Putamen (tissue), 1 donor: ENCODE data around the gene EPHB1.

ENCODE experiments used
- DNase-seq: peaks from one replicate; pipeline ENCODE4 v3.0.0-alpha.2; 2016; ENCODE audit warnings: low spot score

Gene EPHB1

DNA sequence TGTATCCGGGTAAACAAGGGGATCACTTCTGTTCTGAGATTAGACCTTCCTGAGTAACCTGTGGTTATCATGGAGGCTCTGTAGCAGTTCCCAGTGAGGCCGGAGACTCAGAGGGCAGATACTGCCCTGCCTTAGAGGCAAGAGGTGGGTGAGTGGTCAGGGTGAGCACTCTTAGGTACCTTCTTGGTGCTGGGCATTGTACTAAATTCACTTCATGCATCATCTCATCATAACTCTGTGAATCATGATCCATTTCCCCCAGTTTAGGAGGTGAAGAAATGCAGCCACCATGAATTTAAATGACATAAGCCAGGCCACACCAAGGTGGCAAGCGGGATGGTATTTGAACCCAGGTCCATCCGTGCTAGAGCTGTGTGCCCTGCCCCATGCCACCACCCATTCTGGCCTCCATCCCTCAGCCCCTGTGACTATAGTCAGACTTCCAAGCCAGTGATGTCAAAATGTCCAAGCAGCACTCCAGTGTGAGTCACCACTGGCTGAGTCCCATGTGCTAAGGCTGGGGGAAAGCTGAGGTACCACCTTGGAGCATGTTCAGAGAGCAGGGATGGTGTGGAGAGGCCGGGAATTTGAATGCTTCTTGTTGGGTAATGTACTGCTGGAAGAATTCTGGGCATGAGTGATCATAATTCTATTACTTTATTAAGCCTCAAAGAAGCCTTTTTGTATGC, 88.8 kb downstream of the EPHB1 start:
- DNase-seq: no peak

DNA sequence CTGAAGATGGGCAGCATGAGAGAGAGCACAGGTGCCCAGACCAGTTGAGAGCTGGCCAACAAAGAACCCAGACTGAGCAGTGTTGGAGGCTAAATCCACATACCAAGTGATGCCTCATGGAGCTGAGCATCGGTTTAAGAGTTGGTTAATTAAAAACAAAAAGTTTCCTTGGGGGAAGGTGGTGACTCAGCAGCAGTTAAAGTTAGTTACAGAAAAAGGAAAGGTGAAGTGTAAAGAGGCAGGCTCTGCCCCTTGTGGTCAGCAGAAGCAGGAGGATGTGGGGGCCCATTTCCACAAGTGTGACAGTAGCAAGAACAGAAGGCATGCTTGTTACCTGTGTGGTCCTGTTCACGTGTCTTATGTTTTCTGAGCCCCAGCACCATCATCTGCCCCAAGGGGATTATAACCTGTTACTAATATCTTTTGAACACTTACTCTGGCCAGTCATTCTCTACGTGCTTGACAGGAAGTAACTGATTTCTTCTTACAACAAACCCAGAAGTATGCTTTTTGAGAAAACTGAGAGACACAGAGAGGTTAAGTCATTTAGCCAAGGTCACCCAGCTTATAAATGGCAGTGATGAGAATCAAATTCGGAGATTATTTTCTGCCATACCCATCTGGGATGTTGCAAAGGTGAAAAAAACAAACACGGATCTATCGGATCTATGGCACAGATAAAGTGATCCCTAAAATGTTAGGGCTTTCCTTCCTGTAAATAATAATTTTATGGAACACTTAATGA, 91.0 kb downstream of the EPHB1 start:
- DNase-seq: no peak

DNA sequence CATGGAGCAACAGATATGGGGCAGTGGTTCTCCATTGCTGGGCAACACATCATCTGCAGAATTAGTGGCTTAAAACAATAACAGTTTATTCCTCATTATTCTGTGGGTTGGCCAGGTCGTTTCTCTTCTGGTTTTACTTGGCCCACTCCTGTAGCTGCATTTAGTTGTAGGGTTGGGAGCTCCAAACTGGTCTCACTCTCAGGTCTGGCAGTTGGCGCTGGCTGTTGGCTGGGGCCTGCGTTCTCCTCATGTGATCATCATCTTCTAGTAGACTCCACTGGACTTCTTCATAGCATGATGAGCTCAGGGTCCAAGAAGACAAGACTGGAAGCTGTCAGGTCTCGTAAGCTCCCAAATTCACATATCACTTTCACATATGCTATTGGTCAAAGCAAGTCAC, 91.9 kb downstream of the EPHB1 start:
- DNase-seq: no peak

DNA sequence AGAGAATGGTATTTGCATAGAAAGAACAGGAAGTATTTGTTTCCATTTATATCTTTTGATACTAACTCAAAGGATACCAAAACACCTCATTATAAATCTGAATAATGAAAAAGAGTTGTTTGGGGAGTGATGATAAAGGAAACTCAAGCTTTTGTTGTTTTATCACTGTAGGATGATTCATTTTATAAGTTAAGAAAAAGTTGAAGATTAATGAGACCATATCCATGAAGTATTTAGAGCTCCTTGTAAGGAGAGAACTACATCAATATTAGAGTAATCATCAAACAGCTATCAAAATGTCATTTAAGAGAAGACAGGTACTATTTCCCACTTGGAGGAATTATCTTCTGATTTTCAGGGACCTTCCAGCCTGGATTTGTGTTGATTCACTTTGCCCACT, 92.5 kb downstream of the EPHB1 start:
- no peak for DNase-seq

DNA sequence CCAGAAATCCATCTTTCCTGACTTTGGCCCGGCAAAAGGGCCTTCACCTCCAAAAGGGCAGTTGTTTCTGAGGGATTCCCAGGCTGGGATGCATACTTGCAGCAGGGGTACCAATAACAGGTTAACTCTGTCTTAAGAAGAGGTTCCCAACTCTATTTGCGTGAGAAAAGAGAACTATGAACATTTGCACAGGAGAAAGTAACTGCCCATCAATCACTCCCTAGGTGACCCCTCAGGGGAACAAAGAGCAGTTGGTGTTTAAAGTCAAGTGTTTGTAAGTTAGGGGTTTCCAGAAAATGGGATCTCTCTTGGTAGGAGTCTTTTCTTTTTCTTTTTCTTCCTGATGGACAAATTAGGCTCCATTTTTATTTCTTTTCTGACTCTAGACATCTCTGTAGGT, 97.3 kb downstream of the EPHB1 start:
- DNase-seq: no peak

DNA sequence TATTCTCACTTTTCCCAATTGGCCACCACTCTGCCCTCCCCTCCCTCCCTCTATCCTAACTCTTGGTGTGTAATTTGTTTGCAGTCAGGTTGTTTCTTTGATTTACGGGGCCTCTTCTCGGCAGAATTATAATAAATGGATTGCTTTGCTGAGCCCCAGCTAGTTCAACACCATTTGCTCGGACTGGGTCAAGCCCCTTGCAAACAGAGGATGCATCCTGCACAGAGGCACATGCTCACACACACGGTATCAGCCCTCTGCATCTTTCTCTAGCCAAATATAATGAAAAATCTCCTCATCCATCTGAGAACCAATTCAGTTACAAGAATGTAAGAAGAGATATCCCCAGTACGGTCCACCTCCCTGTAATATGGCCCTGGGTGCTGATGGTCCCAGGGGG, 97.7 kb downstream of the EPHB1 start:
- DNase-seq: no peak

DNA sequence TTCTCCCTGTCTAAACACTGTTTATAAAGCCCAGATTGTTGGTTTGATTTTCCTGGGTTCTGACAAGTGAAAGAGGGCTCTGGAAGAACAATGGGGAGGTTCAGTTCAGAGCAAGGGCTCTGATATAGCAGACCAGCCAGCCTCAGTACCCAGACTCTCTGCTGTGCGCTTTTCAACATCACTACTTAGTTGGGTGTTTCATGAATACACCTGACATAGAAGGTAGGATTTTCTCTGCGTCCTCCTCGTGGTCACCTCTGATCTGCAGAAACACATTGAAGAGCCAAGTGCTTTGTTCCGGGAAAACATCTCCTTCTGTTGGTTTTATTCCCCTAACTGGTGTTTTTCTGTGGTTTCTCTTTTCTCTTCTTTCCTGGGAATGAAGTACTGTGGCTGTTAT, 99.5 kb downstream of the EPHB1 start:
- DNase-seq: no peak

DNA sequence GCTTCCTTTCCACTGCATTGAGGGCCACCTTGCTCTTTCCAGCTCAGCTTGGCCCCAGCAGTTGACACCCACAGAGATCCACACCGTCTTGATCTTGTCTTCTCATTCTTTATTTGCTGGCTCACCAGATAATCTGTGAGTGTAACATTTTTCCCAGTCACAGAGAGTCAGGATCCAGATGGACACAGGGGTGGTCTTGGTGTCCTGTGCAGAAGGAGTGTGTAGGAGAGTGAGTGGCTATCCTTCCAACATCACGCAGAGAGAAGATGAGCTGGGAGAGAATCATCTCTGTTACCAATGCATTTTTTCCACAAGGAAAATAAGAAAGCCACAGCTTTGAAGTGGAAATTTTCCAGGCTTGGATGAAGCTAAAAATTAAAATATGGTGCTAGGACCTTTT, 100.1 kb downstream of the EPHB1 start:
- no peak for DNase-seq

DNA sequence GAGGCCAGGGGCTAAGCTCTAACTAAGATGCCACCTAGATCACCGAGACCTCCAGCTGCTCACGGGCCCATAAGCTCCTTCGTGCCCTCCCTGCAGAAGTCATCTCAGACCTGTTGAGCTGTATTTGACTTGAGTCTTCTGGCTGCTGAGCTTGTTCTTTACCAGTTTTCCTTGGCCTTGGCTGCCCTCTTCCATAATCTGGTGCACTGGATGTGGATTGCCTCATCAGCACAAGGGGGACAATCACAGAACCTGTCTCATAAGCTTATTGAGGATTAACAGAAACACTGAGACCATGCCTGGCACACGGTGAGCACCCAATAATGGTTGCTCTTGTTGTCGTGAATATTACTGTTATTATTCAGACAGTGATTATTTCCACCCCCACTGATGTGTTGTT, 101.1 kb downstream of the EPHB1 start:
- DNase-seq: no peak

DNA sequence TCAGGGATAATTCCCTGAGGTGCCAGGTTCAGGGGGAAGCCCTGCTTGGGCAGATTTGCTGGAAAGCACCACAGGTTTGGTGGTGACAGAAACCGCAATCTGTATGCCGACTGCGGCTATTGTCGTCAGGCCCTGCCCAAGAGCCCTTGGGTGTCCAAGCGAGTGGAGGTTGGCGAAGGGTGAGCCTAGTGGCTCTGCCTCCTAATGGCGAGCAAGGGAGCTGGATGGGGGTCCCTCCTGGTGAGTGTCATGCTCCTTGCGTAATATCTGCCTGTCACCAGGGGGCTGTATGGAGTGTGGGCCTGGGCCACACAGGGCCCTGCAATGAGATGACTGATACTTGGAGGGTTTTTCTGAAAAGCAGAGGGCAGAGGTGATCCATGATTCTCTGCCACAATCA, 101.6 kb downstream of the EPHB1 start:
- no peak for DNase-seq

DNA sequence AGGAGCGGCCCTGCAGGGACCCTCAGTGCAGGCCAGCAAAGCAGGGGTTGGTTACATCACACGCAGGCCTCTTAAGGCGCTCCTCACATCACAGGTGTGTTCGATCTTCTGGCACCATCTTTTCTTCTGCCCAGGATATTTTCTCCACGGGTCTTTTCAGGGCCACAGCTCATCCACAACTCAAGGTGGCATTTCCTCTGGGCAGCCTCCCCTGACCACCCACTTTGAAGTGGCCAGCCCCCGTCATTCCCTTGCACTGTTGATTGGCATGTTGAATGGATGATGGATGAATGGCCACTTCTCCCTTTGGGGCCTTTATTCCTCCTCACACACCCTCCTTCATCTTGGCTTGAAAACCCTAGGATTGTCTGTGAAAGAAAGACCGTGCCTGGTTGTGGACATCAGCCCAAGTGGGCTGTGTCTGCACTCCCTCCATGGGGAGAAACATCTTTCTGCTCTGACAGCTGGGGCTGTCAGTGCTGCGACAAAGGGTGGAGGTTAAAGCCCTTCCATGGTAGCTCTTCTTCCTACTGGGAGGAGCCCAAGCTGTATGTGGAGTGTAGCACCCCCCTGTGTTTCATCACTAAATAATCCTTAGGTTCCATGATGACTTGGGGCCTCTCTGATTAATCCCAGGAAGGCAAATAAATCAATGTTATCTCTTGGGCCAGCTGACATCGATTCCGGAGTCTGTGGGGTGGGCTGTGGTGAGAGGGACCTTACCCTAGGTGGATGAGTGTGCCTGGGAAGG, 102.5 kb downstream of the EPHB1 start:
- no peak for DNase-seq

DNA sequence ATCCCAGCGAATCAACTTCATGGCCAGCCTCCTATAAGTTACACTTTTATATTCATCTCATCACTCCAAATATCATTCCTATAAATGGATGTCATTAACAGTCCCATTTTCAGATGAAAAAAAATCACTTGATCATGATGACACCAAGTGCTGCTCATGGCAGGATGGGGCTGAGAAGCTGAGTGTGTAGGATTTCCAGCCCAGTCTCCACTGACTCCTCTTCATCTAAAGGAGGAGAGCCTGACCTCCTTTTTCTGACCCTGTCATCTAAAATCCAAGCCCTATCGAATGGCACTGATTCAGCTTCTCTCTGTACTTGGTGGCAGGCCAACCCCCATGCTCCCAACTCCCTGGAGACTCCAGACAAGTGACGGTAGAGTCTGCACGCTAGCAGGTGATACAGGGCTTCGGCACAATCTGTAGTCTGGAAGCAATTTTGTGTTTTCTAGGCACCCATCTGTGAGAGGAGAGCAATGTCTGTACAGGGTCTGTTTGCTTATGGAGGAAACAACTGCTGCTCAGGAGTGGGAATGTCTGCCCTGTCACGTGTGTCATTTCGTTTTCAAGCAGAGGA, 103.2 kb downstream of the EPHB1 start:
- no peak for DNase-seq

DNA sequence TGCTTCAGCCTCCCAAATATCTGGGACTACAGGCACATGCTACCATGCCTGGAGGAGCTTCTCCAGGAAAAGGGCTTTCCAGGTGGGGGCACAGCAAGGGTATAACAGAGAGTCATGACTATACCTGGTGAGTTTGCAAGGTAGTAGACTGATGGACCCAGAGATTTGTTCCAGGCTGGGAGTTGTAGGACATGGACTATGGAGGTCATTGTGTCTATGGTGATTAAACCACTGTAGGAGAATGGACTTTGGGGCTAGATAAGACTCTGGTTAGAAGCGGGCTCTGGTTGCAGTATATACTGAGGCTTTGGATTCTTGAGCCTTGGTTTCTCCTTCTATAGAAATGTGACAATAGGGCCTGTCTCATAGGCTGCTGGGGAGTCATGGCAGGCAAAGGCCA, 104.7 kb downstream of the EPHB1 start:
- DNase-seq: no peak

DNA sequence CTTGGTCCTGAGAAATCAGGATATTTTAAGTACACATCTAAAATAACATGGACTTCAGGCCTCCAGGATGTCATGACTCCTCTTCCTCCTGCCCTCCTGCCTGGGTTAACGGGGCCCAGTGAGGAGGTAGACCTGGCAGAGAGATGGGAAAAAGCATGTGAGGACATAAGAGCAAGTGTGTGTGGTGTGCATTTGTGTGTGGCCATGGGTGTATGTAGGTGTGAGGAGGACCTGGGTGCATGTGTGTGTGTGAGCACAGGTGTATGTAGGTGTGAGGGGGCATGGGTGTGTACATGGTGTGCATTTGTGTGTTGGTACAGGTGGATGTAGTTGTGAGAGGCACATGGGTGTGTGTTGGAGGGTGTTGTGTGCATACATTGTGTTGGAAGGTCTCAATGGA, 105.4 kb downstream of the EPHB1 start:
- no peak for DNase-seq

DNA sequence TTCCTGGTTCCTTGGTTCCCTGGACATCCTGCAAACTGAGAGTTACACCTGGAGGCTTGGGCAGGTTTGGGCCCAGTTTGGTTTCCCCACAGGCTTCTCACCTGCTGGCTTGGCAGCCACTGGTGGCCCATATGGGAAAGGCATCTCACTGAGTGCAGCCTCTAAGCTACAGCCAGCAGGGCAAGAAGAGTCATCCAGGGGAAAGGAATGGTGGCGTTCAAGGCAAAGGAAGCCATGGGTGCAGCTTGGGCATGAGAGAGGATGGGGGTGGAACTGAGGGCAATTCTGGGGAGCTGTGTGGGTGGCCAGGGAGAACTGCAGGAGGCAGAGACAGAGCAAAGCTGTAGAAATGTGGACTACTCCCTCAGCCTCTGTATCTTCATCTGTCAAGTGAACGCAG, 106.4 kb downstream of the EPHB1 start:
- DNase-seq: peak; percentile 38

DNA sequence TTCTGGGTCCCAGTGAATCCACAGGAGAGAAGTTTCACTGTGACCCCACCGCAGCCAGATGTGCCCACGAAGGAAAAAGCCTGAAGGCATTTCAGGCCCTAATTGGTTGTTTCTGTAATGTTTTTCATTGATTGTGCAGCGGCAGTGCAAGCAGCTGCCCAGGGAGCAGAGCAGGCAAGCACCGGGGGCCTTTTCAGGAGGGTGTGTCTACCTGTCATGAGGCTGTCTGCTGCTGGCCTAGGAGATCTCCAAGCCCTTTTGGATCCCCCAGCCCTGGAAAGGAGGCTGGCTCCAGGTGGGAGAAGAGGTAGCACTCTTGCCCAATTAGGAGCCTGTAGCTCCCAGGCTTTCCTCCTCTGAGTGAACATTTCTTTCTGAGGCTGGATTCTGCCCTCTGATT, 108.8 kb downstream of the EPHB1 start:
- no peak for DNase-seq

DNA sequence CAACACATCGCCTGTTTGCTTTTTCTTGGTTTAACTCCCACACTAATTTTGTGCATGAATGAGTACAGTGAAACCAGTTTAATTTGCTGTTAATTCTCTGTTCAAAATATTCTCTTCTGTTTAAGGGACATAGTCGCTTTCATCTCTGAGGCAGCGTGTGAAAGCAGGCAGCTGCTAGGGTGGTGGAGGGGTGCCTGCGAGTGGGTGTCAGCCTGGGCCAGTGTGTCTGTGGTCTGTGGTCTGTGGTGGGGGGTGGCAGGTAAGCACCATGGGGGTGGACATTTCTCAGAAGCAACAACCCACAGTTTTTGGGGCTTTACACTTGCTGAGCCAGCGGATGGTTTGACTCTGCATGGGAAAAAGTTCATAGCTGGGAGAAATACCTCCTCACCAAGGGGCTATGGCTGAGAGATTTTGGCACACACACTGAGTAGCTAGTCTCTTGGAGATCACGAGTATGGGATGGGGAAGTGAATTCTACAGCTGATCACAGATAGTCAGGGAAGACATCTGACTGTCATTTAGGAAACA, 109.2 kb downstream of the EPHB1 start:
- no peak for DNase-seq

DNA sequence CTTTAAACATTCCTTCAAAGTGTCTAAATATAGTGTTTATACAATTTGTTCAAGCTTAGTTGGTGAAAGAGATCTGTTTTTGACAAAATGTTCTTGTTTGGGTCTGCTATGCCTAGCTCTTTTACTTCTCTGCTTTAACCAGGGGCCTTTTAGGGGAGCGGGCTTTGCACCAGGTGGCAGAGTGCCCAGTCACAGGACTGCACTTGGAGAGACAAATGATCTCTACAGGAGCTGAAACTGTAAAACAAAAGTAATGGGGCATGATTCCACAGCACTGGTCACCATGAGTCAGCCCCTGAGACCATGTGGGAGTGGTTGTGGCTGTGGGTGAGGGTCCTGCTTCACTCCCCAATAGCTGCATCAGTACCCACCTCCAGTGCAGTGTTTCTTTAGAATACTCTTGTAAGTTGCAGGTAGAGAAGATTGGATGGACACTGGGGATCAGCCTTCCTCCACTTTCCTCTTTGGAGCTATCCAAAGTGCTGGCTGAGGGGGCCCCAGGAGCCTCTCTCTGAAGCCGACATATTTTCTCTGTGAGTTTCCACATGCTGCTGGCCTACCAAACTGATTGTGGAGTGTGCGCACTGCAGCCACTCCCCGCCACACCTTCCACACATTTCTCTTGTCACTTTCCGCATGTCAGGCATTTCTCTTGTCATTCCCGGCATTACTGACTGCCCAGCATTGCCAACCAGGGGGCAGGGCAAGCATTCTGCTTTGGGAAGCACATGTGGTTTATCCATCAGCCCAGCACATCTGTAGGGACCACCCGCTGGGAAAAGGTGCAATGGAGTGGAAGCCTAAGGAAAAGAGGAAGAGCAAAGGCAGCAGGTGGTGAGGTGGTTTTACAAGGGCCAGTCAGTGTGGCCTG, 110.0 kb downstream of the EPHB1 start:
- DNase-seq: no peak

DNA sequence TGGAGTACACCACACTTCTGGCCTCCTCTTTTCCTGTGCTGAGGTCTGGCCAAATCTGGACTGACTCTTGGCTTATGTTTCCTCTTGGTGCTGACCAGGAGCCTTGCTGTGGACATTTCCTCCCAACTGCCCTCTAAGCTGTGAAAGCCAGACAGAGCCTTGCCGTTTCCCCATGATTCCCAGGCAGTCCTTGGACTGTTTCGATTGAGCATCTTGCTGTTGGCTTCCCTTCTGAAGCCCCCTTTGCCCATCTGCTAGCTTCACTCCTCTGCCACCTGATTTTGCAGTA, 110.5 kb downstream of the EPHB1 start:
- DNase-seq: no peak

DNA sequence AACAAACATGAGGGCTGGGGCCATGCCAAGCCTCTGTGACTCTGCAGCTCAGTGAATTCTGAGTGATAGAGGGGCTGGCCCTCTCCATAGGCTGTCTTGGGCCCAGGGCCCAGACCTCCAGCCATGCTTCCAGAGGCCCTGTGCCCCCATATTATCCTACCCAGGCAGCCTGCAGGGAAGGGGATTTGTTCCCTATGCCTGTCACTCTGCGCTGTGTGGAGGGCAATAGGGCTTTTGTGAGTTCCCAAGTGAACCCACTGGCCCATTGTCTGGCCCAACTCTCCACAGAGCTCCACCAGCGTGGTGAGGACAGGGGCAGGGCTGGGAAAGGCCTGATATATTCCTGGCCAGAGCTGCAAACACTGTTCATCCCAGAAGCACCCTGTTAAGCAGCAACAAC, 113.2 kb downstream of the EPHB1 start:
- DNase-seq: no peak

DNA sequence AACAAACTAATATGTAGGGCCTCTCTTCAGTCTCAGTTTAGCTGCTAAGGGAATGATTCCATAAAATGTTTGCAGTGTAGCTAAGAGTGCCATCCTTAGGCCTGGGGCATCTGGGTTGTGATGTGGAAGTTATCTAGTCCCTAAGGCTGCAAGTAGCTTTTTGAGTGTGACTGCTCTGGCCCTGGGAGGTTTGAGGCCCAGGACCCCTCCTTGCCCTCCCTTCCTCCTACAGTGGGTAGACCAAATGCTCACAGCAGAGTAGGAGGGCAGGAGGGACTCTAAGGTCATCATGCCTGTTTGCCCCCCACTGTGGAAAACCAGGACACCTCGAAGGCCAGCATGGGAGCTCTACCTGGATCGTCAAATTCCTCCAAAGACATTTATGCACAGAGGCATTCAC, 115.0 kb downstream of the EPHB1 start:
- DNase-seq: no peak
